Measurements from ENCODE around the gene LRP1-AS. TPM values are rescaled to one million over a fixed set of nuclear protein-coding genes. Genes with fewer than 3 reads are reported as not detected.

Gene LRP1-AS
- total and polyA plus RNA-seq, 8 donors: not detected

- no peak for FAIRE-seq
- intact Hi-C loops (cut with DNase I): no loop called here
- 97% methylated on average over 23 of the region's 23 CpGs for WGBS, 2 donors
Measured at GRCh38 chr12:57190821-57191220, 43.4 kb upstream of the LRP1-AS start.

DNA sequence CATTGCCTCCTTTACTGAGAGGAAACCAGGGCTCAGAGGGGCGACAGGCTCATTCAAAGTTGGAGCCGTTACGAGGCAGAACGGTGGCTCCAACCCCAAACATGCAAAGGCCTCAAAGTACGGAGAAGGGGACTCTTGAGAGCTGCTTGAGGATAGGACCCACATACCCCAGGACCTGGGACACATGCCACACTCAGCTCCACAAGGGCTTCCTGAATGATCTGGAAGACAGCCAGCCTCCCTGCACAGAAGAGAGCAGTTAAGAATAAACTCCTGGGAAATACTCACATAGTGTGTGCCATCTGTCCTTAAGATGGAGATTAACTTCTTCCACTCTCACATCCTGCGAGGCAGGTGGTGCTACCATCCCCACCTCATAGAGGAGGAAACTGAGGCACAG lies 42.6 kb upstream of the LRP1-AS start:
- ATAC-seq (no peak), DNase-seq (no peak), FAIRE-seq (no peak)
- H3K4me1 ChIP-seq: no peaks in the 10 kb centered on the region
- no peaks in the 10 kb centered on the region for H3K27me3 ChIP-seq
- H3K36me3 ChIP-seq: no peaks in the 10 kb centered on the region
- no peak overlapping the region for H3K4me3 ChIP-seq
- 88 to 90% methylated on average over 6 of the region's 6 CpGs for WGBS, 2 donors
- intact Hi-C loops (cut with DNase I): no loop called here
- TF ChIP-seq CTCF (IDR thresholded peaks at IDR 0.05): no peak
- H3K9me3 ChIP-seq: no peaks in the 10 kb centered on the region
- no peak overlapping the region for H3K27ac ChIP-seq

More at GRCh38 chr12:57190821-57191220, 43.4 kb upstream of the LRP1-AS start:
- no peaks in the 10 kb centered on the region for H3K4me1 ChIP-seq
- no peaks in the 10 kb centered on the region for H3K9me3 ChIP-seq
- H3K36me3 ChIP-seq: no peaks in the 10 kb centered on the region
- no peak for DNase-seq
- no peak for TF ChIP-seq CTCF (IDR thresholded peaks at IDR 0.05)
- H3K27ac ChIP-seq: no peak overlapping the region
- no peaks in the 10 kb centered on the region for H3K27me3 ChIP-seq
- no peak overlapping the region for H3K4me3 ChIP-seq
- ATAC-seq: no peak

DNA sequence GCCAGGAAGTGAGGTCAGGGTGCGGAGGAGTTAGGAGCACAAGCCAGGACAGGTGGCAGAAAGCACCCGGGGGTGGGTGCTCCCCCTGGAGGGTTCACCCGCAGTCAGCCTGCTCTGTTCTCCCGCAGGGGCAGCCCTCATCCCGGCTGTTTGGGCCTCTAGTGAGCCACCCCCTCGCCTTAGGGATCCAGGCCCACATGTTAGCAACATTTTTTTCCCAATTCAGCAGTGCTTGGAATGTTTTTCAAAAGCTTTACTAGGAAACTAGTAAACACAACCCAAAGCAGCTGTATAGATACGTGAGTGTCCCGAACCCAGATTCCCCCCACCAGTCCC lies 40.6 kb upstream of the LRP1-AS start:
- intact Hi-C loops (cut with DNase I): no loop called here
- H3K4me1 ChIP-seq: no peaks in the 10 kb centered on the region
- no peak overlapping the region for H3K27ac ChIP-seq
- FAIRE-seq: no peak
- 77 to 88% methylated on average over 8 of the region's 8 CpGs for WGBS, 2 donors
- no peak for TF ChIP-seq CTCF (IDR thresholded peaks at IDR 0.05)
- no peaks in the 10 kb centered on the region for H3K27me3 ChIP-seq
- H3K9me3 ChIP-seq: no peaks in the 10 kb centered on the region
- no peaks in the 10 kb centered on the region for H3K36me3 ChIP-seq
- ATAC-seq: no peak
- H3K4me3 ChIP-seq: no peak overlapping the region
- DNase-seq: no peak

GRCh38 chr12:57187222-57188089 lies 40.0 kb upstream of the LRP1-AS start:
- Histone ChIP-seq H3K4me1 (no peaks in the 10 kb centered on the region), H3K27me3 (no peaks in the 10 kb centered on the region), H3K4me3 (no peak overlapping the region), H3K27ac (no peak overlapping the region), H3K9me3 (no peaks in the 10 kb centered on the region), H3K36me3 (no peaks in the 10 kb centered on the region)
- 69 to 79% methylated on average over 21 of the region's 21 CpGs for WGBS, 2 donors
- no peak for TF ChIP-seq CTCF (IDR thresholded peaks at IDR 0.05)
- no peak for FAIRE-seq
- intact Hi-C loops (cut with DNase I): no loop called here
- no peak for ATAC-seq
- DNase-seq: no peak

DNA sequence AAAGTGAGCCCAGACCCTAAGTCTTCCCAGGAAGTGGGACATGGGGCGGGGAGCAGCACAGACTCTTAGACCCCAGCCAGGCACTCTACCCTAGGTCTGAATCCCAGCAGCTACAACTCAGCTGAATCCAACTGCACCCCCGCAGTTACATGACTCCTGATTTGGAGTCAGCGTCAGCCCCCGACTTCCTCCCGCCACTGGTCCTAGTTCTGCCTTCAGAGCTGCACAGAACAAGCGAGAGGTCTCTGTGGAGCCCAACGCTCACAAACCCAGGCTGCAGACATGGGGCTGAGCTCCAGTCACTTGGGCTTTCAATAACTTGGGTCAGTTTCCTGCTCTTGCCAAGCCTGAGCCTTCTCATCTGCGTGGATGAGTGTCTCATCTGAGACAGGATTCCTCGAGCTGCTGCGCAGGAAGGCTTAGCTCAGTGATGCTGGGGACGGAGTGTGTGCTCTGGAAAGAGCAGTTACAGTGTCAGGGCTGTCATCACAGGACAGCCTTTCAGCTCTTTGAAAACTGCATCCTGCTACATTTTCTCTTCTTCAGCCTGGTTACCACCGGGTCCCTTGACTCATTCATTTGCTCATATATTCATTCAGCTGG lies 38.6 kb upstream of the LRP1-AS start:
- Histone ChIP-seq H3K4me3 (no peak overlapping the region), H3K27ac (no peak overlapping the region), H3K36me3 (no peaks in the 10 kb centered on the region), H3K27me3 (no peaks in the 10 kb centered on the region), H3K4me1 (no peaks in the 10 kb centered on the region), H3K9me3 (no peaks in the 10 kb centered on the region)
- 83 to 86% methylated on average over 12 of the region's 12 CpGs for WGBS, 2 donors
- FAIRE-seq (no peak), DNase-seq (no peak), ATAC-seq (no peak)
- intact Hi-C loops (cut with DNase I): no loop called here
- no peak for TF ChIP-seq CTCF (IDR thresholded peaks at IDR 0.05)
